ENCODE results near the gene PLXNB3. TPM values are rescaled to one million over a fixed set of nuclear protein-coding genes. Genes with fewer than 3 reads are reported as not detected.
A peak's percentile ranks its signal among the peaks of the same experiment; 100 is the strongest.

The PLXNB3 gene
- total and polyA plus RNA-seq, 2 of the 13 experiments (the other 11 are each of a cell fraction or from before 2014, with no cell fraction given): 3.0 to 6.9 TPM

- TF ChIP-seq SP1 (IDR thresholded peaks at IDR 0.05) (no peak), SP1 (CRISPR knock-in tag; IDR thresholded peaks at IDR 0.05) (peak; percentile 31; the same call in 1 of the 2 replicates), STAG1 (CRISPR knock-in tag; IDR thresholded peaks at IDR 0.05) (no peak), PHF8 (CRISPR knock-in tag; IDR thresholded peaks at IDR 0.05) (peak; percentile 56), FOXP1 (IDR thresholded peaks at IDR 0.05) (no peak), FOXP1 (CRISPR knock-in tag; IDR thresholded peaks at IDR 0.05) (no peak), ZNF414 (CRISPR knock-in tag; IDR thresholded peaks at IDR 0.05) (peak; percentile 91), ZBTB8A (CRISPR knock-in tag; IDR thresholded peaks at IDR 0.05; ENCODE audit: borderline replicate concordance, low read depth) (no peak), MIER3 (CRISPR knock-in tag; IDR thresholded peaks at IDR 0.05; ENCODE audit: borderline replicate concordance) (no peak; the same call in 1 of the 2 replicates), KLF6 (CRISPR knock-in tag; IDR thresholded peaks at IDR 0.05) (no peak), FOSL1 (CRISPR knock-in tag; IDR thresholded peaks at IDR 0.05; ENCODE audit: borderline replicate concordance) (peak; percentile 56; the same call in 1 of the 2 replicates), HDAC6 (IDR thresholded peaks at IDR 0.05; ENCODE audit: low read depth, low read length) (no peak), ARHGAP35 (CRISPR knock-in tag; IDR thresholded peaks at IDR 0.05; ENCODE audit: borderline replicate concordance) (no peak), PITX1 (CRISPR knock-in tag; IDR thresholded peaks at IDR 0.05) (no peak), ZNF788 (CRISPR knock-in tag; IDR thresholded peaks at IDR 0.05; ENCODE audit: borderline replicate concordance) (peak; percentile 79; the same call in 1 of the 2 replicates), BCL3 (CRISPR knock-in tag; IDR thresholded peaks at IDR 0.05) (no peak), SRSF9 (IDR thresholded peaks at IDR 0.05; ENCODE audit: borderline replicate concordance, insufficient read depth, low read depth, low read length, poor library complexity, severe bottlenecking) (no peak), DDIT3 (CRISPR knock-in tag; IDR thresholded peaks at IDR 0.05) (no peak), ONECUT2 (CRISPR knock-in tag; IDR thresholded peaks at IDR 0.05) (no peak), MATR3 (CRISPR knock-in tag; IDR thresholded peaks at IDR 0.05) (no peak), ZNF574 (CRISPR knock-in tag; IDR thresholded peaks at IDR 0.05) (peak; percentile 64; the same call in 1 of the 2 replicates), MXD4 (CRISPR knock-in tag; IDR thresholded peaks at IDR 0.05) (0 out of 2 replicates have a peak, but pooled peaks have one; percentile 53), ZNF766 (CRISPR knock-in tag; IDR thresholded peaks at IDR 0.05; ENCODE audit: borderline replicate concordance) (no peak), FOXK2 (IDR thresholded peaks at IDR 0.05) (no peak), KLF12 (CRISPR knock-in tag; IDR thresholded peaks at IDR 0.05; ENCODE audit: borderline replicate concordance) (no peak; the same call in 1 of the 2 replicates), PREB (CRISPR knock-in tag; IDR thresholded peaks at IDR 0.05) (no peak)
Measured at GRCh38 chrX:153726286-153727122, 37.5 kb upstream of the PLXNB3 start (continued).

Measured in HepG2 (cell line).